ENCODE measurements around the gene CSPG5.

CSPG5 gene

GRCh38 chr3:47578691-47579632, at the start of gene CSPG5:
Gene CSPG5, minus strand, starts transcription at chr3:47578865. Its CDS starts 172 bp downstream, at chr3:47578693.
- peak; percentile 8 for DNase-seq

- DNase-seq, result no peak
Measured at GRCh38 chr3:47628426-47628825, 49.8 kb upstream of the CSPG5 start.

GRCh38 chr3:47622671-47623461, 44.2 kb upstream of the CSPG5 start:
- no peak for DNase-seq

GRCh38 chr3:47617086-47618010, 38.7 kb upstream of the CSPG5 start:
- peak; percentile 26 for DNase-seq

GRCh38 chr3:47614788-47615187, 36.1 kb upstream of the CSPG5 start:
- DNase-seq, result no peak

GRCh38 chr3:47613722-47614121, 35.1 kb upstream of the CSPG5 start:
- DNase-seq, result no peak

GRCh38 chr3:47612879-47613278, 34.2 kb upstream of the CSPG5 start:
- DNase-seq, result peak; percentile 22

- DNase-seq, result peak; percentile 80
Measured at GRCh38 chr3:47612178-47612577, 33.5 kb upstream of the CSPG5 start.

GRCh38 chr3:47611576-47611975, 32.9 kb upstream of the CSPG5 start:
- DNase-seq, result no peak

GRCh38 chr3:47610583-47610982, 31.9 kb upstream of the CSPG5 start:
- DNase-seq, result no peak

GRCh38 chr3:47607335-47607734, 28.7 kb upstream of the CSPG5 start:
- DNase-seq, result no peak

GRCh38 chr3:47606165-47606564, 27.5 kb upstream of the CSPG5 start:
- DNase-seq, result no peak

GRCh38 chr3:47605652-47606051, 27.0 kb upstream of the CSPG5 start:
- no peak for DNase-seq

- DNase-seq, result no peak
Measured at GRCh38 chr3:47604145-47604544, 25.5 kb upstream of the CSPG5 start.

- DNase-seq, result no peak
Measured at GRCh38 chr3:47603332-47603731, 24.7 kb upstream of the CSPG5 start.

- DNase-seq, result no peak
Measured at GRCh38 chr3:47601281-47601680, 22.6 kb upstream of the CSPG5 start.

- DNase-seq, result no peak
Measured at GRCh38 chr3:47594792-47595191, 16.1 kb upstream of the CSPG5 start.

- DNase-seq, result no peak
Measured at GRCh38 chr3:47592066-47592795, 13.6 kb upstream of the CSPG5 start.

- no peak for DNase-seq
Measured at GRCh38 chr3:47590216-47590615, 11.6 kb upstream of the CSPG5 start.

GRCh38 chr3:47588587-47588986, 9.9 kb upstream of the CSPG5 start:
- no peak for DNase-seq

GRCh38 chr3:47588053-47588452, 9.4 kb upstream of the CSPG5 start:
- DNase-seq, result no peak

GRCh38 chr3:47586746-47587145, 8.1 kb upstream of the CSPG5 start:
- no peak for DNase-seq
